ENCODE results near the gene SCTR.

DNA sequence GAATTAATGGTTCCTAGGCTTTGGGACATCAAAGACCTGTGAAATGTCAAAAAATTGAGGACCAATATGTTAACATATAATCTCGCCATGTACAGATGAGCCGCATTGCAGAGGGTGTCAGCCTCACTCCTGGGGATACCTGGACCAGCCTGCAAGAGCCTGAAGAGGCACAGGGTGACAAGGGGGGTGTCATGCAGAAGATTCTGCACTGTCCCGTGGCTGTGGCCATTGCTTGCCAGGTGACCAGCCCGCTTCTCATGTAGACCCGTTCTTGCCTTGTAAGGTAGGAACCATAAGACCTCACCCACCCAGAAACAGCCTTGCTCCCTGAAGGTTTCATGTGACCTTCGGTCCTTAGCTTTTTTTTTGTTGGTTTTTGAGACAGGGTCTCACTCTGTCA lies 55.2 kb downstream of the SCTR start:
- TF ChIP-seq ZFP3 (CRISPR knock-in tag; IDR thresholded peaks at IDR 0.05) (no peak), PPARA (CRISPR knock-in tag; IDR thresholded peaks at IDR 0.05; ENCODE audit: borderline replicate concordance) (no peak)

Data from SK-N-SH treated with all-trans-retinoic acid at 6 μM for 48 hours (cell line).